ENCODE results near the gene RNF169. TPM values are rescaled to one million over a fixed set of nuclear protein-coding genes. Genes with fewer than 3 reads are reported as not detected.

RNF169 gene
- total and polyA plus RNA-seq, 2 of the 8 experiments (the other 6 are each of a cell fraction or from before 2014, with no cell fraction given): 3.6 to 12.5 TPM

DNA sequence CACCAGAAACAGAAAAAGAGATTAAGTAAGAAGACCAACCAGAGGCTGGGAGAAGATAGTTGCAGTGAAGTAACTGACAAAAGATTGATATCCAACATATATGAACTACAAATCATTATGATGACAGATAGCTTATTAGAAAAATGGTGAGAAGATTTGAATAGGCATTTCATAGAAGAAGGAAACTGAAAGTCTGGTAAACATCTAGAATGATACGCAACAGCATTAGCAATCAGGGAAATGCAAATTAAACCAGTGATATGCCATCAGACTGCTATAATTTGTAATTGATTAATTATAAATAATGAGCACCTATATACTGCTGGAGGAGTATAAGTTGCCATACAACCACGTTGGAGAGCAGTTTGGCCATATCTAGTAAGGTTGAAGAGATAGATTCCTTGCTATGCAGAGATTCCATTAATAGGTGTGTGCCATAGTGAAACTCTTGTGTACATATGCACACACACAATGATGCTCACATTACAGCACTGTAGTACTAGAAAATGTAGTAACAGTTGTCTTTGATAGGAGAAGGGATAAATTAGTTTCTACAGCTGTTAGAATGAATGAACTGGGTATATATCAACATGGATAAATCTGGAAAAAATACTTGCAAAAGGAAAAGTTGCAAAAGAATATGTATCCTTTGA, 20.5 kb downstream of the RNF169 start (continued):
- TF ChIP-seq NRF1 (IDR thresholded peaks at IDR 0.05; ENCODE audit: low read depth, low read length): no peak
- TF ChIP-seq POU5F1 (IDR thresholded peaks at IDR 0.05; ENCODE audit: low read depth, low read length): no peak
- TF ChIP-seq RXRA (IDR thresholded peaks at IDR 0.05; ENCODE audit: insufficient read depth, low read depth, low read length): no peak
- TF ChIP-seq CHD7 (IDR thresholded peaks at IDR 0.05; ENCODE audit: insufficient replicate concordance, low read length): no peak
- no peak for TF ChIP-seq RBBP5 (IDR thresholded peaks at IDR 0.05; ENCODE audit: borderline replicate concordance, low read depth, low read length)
- TF ChIP-seq TCF12 (IDR thresholded peaks at IDR 0.05; ENCODE audit: low read depth, low read length): no peak
- TF ChIP-seq, protein P1, sequence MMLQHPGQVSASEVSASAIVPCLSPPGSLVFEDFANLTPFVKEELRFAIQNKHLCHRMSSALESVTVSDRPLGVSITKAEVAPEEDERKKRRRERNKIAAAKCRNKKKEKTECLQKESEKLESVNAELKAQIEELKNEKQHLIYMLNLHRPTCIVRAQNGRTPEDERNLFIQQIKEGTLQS (IDR thresholded peaks at IDR 0.05; ENCODE audit: insufficient read depth, low read depth, low read length): no peak

Data from H1 (cell line).